K562 (cell line): ENCODE data around the gene NANOG. TPM values are rescaled to one million over a fixed set of nuclear protein-coding genes. Genes with fewer than 3 reads are reported as not detected.
A peak's percentile ranks its signal among the peaks of the same experiment; 100 is the strongest.

Experiments used
- ATAC-seq: fragments of 200-7000 bp; cut with Tn5 transposase; 3 replicates; pipeline ENCODE4 v1.9.1; 2020; ENCODE audit warnings: moderate library complexity
- BruUV-seq: library from RNA; stranded (reverse); fragments of 400-500 nt; replicated peaks from 2 replicates; lab custom pipeline; 2021; lab: Mats Ljungman, UMichigan
- CTCF ChIA-PET: fragments of 300-600 bp; formaldehyde crosslinking; extraction: SDS; loops from one replicate; lab custom pipeline; 2021; ENCODE audit warnings: low intra/inter-chr PET ratio; lab: Yijun Ruan, JAX
- POLR2A ChIA-PET: fragments of 300-600, 350-650 bp; sonication (Branson Sonifier 250); formaldehyde crosslinking; extraction: SDS; loops from one replicate; lab custom pipeline; 2021; ENCODE audit warnings: antibody characterized with exemption, inconsistent platforms; lab: Yijun Ruan, JAX
- DNase-seq, 4 experiments: peaks; one replicate each; pipeline versions ENCODE4 v3.0.0 to v3.0.0-alpha.2; 2011 to 2018; ENCODE audit warnings: low spot score in 3 of 4, mixed read lengths in 3 of 4; ENCODE audit errors: extremely low read depth in 1 of 4
- FAIRE-seq: peaks from 2 replicates; lab custom pipeline; 2011; peaks lifted over from hg19 to GRCh38; lab: Jason Lieb, UNC
- H2AFZ ChIP-seq: 2 replicates; pipeline ENCODE4 v1.6.0; 2011; ENCODE audit warnings: low read depth, low read length, control low read depth, inconsistent platforms
- H3K27ac ChIP-seq: fragments of 200-600 bp; 3 replicates; pipeline ENCODE4 v1.8.0; 2011; ENCODE audit warnings: low read depth, mild to moderate bottlenecking, control low read depth, inconsistent platforms, low read length, moderate library complexity, mixed read lengths; ENCODE audit errors: extremely low read depth
- H3K27me3 ChIP-seq, 2 experiments: fragments of 300-600 bp in 1 of 2; 2 replicates in 1 of 2; 3 replicates in 1 of 2; pipeline versions ENCODE4 v1.6.0 to v1.8.0; 2011; ENCODE audit warnings: inconsistent platforms in 2 of 2, low read length in 2 of 2, mild to moderate bottlenecking in 1 of 2, mixed read lengths in 1 of 2, moderate library complexity in 1 of 2; ENCODE audit not compliant: control insufficient read depth in 2 of 2, insufficient read depth in 2 of 2
- H3K36me3 ChIP-seq: fragments of 300-600 bp; 3 replicates; pipeline ENCODE4 v1.8.0; 2011; ENCODE audit warnings: mild to moderate bottlenecking, low read length, inconsistent platforms; ENCODE audit not compliant: control insufficient read depth, insufficient read depth
- H3K4me1 ChIP-seq, 2 experiments: fragments of 200-600 bp in 1 of 2; replicated peaks in 1 of 2; 2 replicates in 1 of 2; 3 replicates in 1 of 2; pipeline versions ENCODE4 v1.5.1 to v1.8.0; 2011; ENCODE audit warnings: inconsistent platforms in 2 of 2, low read length in 2 of 2, mild to moderate bottlenecking in 1 of 2, mixed read lengths in 1 of 2, moderate library complexity in 1 of 2; ENCODE audit not compliant: control insufficient read depth in 2 of 2, insufficient read depth in 2 of 2
- H3K4me2 ChIP-seq: 2 replicates; pipeline ENCODE4 v1.6.1; 2011; ENCODE audit warnings: low read length, control low read depth, inconsistent platforms, mixed read lengths; ENCODE audit not compliant: insufficient read depth
- H3K4me3 ChIP-seq: fragments of 200-600 bp; sonication (generic), shearing (Covaris generic); 2 replicates; pipeline ENCODE4 v1.5.1; 2016; ENCODE audit warnings: control low read depth, inconsistent platforms
- H3K79me2 ChIP-seq: fragments of 200-600 bp; 3 replicates; pipeline ENCODE4 v1.8.0; 2011; ENCODE audit warnings: low read length, inconsistent platforms; ENCODE audit not compliant: control insufficient read depth, insufficient read depth
- H3K9ac ChIP-seq, 2 experiments: 2 replicates each; pipeline versions ENCODE4 v1.6.0 to v1.6.1; 2011; ENCODE audit warnings: low read depth in 2 of 2, low read length in 2 of 2, control low read depth in 1 of 2, inconsistent platforms in 1 of 2, mild to moderate bottlenecking in 1 of 2, mixed read lengths in 1 of 2; ENCODE audit not compliant: insufficient read depth in 1 of 2
- H3K9me1 ChIP-seq: one replicate; pipeline ENCODE4 v1.6.0; 2011; ENCODE audit warnings: inconsistent platforms, mild to moderate bottlenecking, low read length, moderate library complexity; ENCODE audit not compliant: control insufficient read depth, insufficient read depth
- H3K9me3 ChIP-seq: replicated peaks from 2 replicates; pipeline ENCODE4 v1.5.1; 2011; ENCODE audit warnings: low read depth, low read length, inconsistent platforms; ENCODE audit not compliant: control insufficient read depth, insufficient read depth
- H4K20me1 ChIP-seq: replicated peaks from 2 replicates; pipeline ENCODE4 v1.6.1; 2011; ENCODE audit warnings: low read length, inconsistent platforms, mixed read lengths; ENCODE audit not compliant: control insufficient read depth, insufficient read depth
- CCNT2 ChIP-seq: IDR thresholded peaks from 2 replicates; pipeline ENCODE4 v1.6.1; 2011; ENCODE audit warnings: borderline replicate concordance, low read depth, mild to moderate bottlenecking, moderate library complexity, mixed read lengths, low read length; ENCODE audit not compliant: insufficient read length; ENCODE audit errors: extremely low read depth
- DNMT1 ChIP-seq: fragments of 450-650 bp; IDR thresholded peaks from 2 replicates; pipeline ENCODE4 v1.6.1; 2016; ENCODE audit warnings: antibody characterized with exemption, mild to moderate bottlenecking
- ELF1 ChIP-seq: fragments of 200-800 bp; sonication (Bioruptor generic); IDR thresholded peaks from 2 replicates; pipeline ENCODE4 v1.6.1; 2016; ENCODE audit warnings: missing genetic modification characterization, missing compliant biosample characterization
- FOXJ2 ChIP-seq: fragments of 200-800 bp; sonication (Bioruptor generic); IDR thresholded peaks from 2 replicates; pipeline ENCODE4 v1.6.1; 2016; ENCODE audit warnings: missing genetic modification characterization, missing compliant biosample characterization
- HMGXB4 ChIP-seq: sonication (generic); formaldehyde crosslinking; IDR thresholded peaks from 2 replicates; pipeline ENCODE4 v1.8.1; 2023; ENCODE audit warnings: mild to moderate bottlenecking, missing genetic modification reagents
- HNRNPL ChIP-seq: fragments of 200-400 bp; formaldehyde crosslinking; IDR thresholded peaks from 2 replicates; pipeline ENCODE4 v1.6.1; 2017; ENCODE audit warnings: low read depth, mild to moderate bottlenecking, low read length
- MAFF ChIP-seq: IDR thresholded peaks from 2 replicates; pipeline ENCODE4 v1.6.1; 2012; ENCODE audit warnings: low read length, improper control_type of control experiment
- MAFG ChIP-seq: fragments of 450-650 bp; conservative IDR thresholded peaks from 2 replicates; pipeline ENCODE4 v1.6.1; 2016; ENCODE audit warnings: missing genetic modification characterization, missing compliant biosample characterization
- MAFK ChIP-seq: IDR thresholded peaks from 2 replicates; pipeline ENCODE4 v1.6.1; 2011; ENCODE audit warnings: low read length, improper control_type of control experiment
- TBP ChIP-seq: optimal IDR thresholded peaks from 2 replicates; pipeline ENCODE3; 2011; ENCODE audit warnings: low read depth, low read length, improper control_type of control experiment
- TSHZ1 ChIP-seq: fragments of 250-450 bp; sonication (Bioruptor Pico); IDR thresholded peaks from 2 replicates; pipeline ENCODE4 v1.4.0; 2020; ENCODE audit warnings: mild to moderate bottlenecking, moderate library complexity
- ZFP30 ChIP-seq: fragments of 250-450 bp; sonication (Bioruptor Pico); IDR thresholded peaks from 2 replicates; pipeline ENCODE4 v1.8.0; 2022; ENCODE audit warnings: moderate library complexity, mild to moderate bottlenecking, inconsistent platforms, borderline replicate concordance
- ZNF316 ChIP-seq: fragments of 450-650 bp; IDR thresholded peaks from 2 replicates; pipeline ENCODE4 v1.6.1; 2016
- WGBS: fragments of 100-300 bp; shearing (Covaris generic); methylation state at CpG from one replicate; pipeline ENCODE4 v1.1.6; 2016; ENCODE audit warnings: low coverage, mixed read lengths; ENCODE audit not compliant: insufficient coverage; ENCODE audit errors: missing lambda C conversion rate; 5-methylcytosine and 5-hydroxymethylcytosine counted together
- in situ Hi-C: fragments of 300-500 bp; cut with MboI; formaldehyde crosslinking; loops from 4 replicates; pipeline ENCODE4 v1.15.0; 2018; ENCODE audit warnings: inconsistent platforms, mixed read lengths
- intact Hi-C: fragments of 100-400 bp; cut with micrococcal nuclease; formaldehyde crosslinking; loops from 2 replicates; pipeline ENCODE4 v1.14.2; 2022
- polyA plus RNA-seq, 8 experiments: library from polyadenylated mRNA; depleted of rRNA in 4 of 8; stranded (reverse) in 5 of 8; unstranded in 3 of 8; fragments of >200 nt; fragmentation: Nextera tagmentation in 2 of 8; fragmentation: Illumina TruSeq in 1 of 8; extraction: Ambion mirVana in 2 of 8; extraction: Trizol in 1 of 8; gene quantifications; 2 replicates each; pipeline versions ENCODE4 v1.2.1 to v1.2.3, GENCODE V29; 2011 to 2014; ENCODE audit warnings: inconsistent platforms in 1 of 8, missing spikeins in 1 of 8
- total RNA-seq, 7 experiments: library from RNA; depleted of rRNA in 6 of 7; stranded (reverse); fragments of >200 nt in 6 of 7; fragmentation: Illumina TruSeq in 2 of 7; extraction: Trizol in 2 of 7; gene quantifications; 2 replicates each; pipeline versions ENCODE4 v1.2.1 to v1.2.3, GENCODE V29; 2011 to 2021; ENCODE audit warnings: low replicate concordance in 1 of 7

The NANOG gene
- total and polyA plus RNA-seq, 9 of the 15 experiments (the other 6 are each of a cell fraction or from before 2014, with no cell fraction given): 0.04 TPM; not detected in 8

- TF ChIP-seq FOXJ2 (tag) (no peak), ELF1 (tag) (no peak), DNMT1 (no peak), TBP (no peak), CCNT2 (no peak)
- in situ Hi-C loops: no loop called here
- Histone ChIP-seq H3K4me3 (no peak overlapping the region), H3K79me2 (no peaks in the 10 kb centered on the region), H3K9me3 (no peaks in the 10 kb centered on the region), H2AFZ (no peak overlapping the region), H3K36me3 (no peaks in the 10 kb centered on the region), H3K9me1 (no peaks in the 10 kb centered on the region), H4K20me1 (no peaks in the 10 kb centered on the region), H3K27ac (no peak overlapping the region), H3K27me3 (peaks cover 8 to 19% of the 10 kb centered on the region in 2 experiments; a peak in 3 of 5 replicates), H3K4me1 (no peaks in the 10 kb centered on the region), H3K9ac (no peak overlapping the region), H3K4me2 (no peak overlapping the region)
- no peak for FAIRE-seq
- no peak for DNase-seq
- no TSS peak for BruUV-seq
- no peak for ATAC-seq
- WGBS: 2% methylated on average over 8 of the region's 9 CpGs
- CTCF ChIA-PET: no interaction called here
- intact Hi-C loops: no loop called here
- POLR2A ChIA-PET: no interaction called here
These were observed 30.4 kb upstream of the NANOG start for GRCh38 chr12:7758766-7759140.

- DNase-seq (no peak), FAIRE-seq (no peak), ATAC-seq (no peak)
- Histone ChIP-seq H3K27ac (no peak overlapping the region), H4K20me1 (no peaks in the 10 kb centered on the region), H3K4me1 (no peaks in the 10 kb centered on the region; a peak in 1 of 5 replicates), H3K36me3 (no peaks in the 10 kb centered on the region), H3K9ac (no peak overlapping the region), H3K4me2 (no peak overlapping the region), H3K9me1 (no peaks in the 10 kb centered on the region), H3K27me3 (peaks cover 2 to 8% of the 10 kb centered on the region in 2 experiments; a peak in 3 of 5 replicates), H3K4me3 (no peak overlapping the region), H3K9me3 (no peaks in the 10 kb centered on the region), H3K79me2 (no peaks in the 10 kb centered on the region), H2AFZ (no peak overlapping the region)
- BruUV-seq: no TSS peak
- POLR2A ChIA-PET: no interaction called here
- 0% methylated on average over 2 of the region's 3 CpGs for WGBS
- intact Hi-C loops (no loop called here), in situ Hi-C loops (no loop called here)
- CTCF ChIA-PET: no interaction called here
- peak; percentile 64 for TF ChIP-seq MAFG
- TF ChIP-seq HMGXB4 (CRISPR knock-in tag): no peak
- TF ChIP-seq MAFK: peak; percentile 39; the same call in 1 of the 2 replicates
- peak; percentile 27; the same call in 1 of the 2 replicates for TF ChIP-seq MAFF
- no peak for TF ChIP-seq HNRNPL
- peak; percentile 82 for TF ChIP-seq ZNF316
- TF ChIP-seq ZFP30 (CRISPR knock-in tag): no peak
- TF ChIP-seq TSHZ1 (CRISPR knock-in tag): no peak
These were observed 19.2 kb upstream of the NANOG start for GRCh38 chr12:7769999-7770398.
